ENCODE measurements around the gene TBL1X.

The TBL1X gene

GRCh38 chrX:9609499-9609898 lies 144.6 kb downstream of the TBL1X start:
- no peak for DNase-seq (ENCODE audit: extremely low spot score)
- no peak for TF ChIP-seq CTCF (IDR thresholded peaks at IDR 0.05; ENCODE audit: control extremely low read depth, extremely low read depth, low read depth, missing control alignments)
- CTCF ChIA-PET, result interaction anchor here (1.0 kb wide), 1 partner anchor 28 kb away, joined by 3 read pairs; no protein-coding TSS in a partner anchor
- POLR2A ChIA-PET, result no interaction called here

- CTCF ChIA-PET, result interaction anchor here (1.0 to 1.4 kb wide), 2 partner anchors 8 to 29 kb away, joined by 3 read pairs; no protein-coding TSS in a partner anchor
- POLR2A ChIA-PET, result no interaction called here
- DNase-seq (ENCODE audit: extremely low spot score), result no peak
- TF ChIP-seq CTCF (IDR thresholded peaks at IDR 0.05; ENCODE audit: control extremely low read depth, extremely low read depth, low read depth, missing control alignments), result no peak
These were observed 145.1 kb downstream of the TBL1X start for GRCh38 chrX:9609987-9610386.

GRCh38 chrX:9610771-9611392 lies 146.0 kb downstream of the TBL1X start:
- POLR2A ChIA-PET, result no interaction called here
- CTCF ChIA-PET, result interaction anchor here (1.4 kb wide), 1 partner anchor 9 kb away, joined by 3 read pairs; no protein-coding TSS in a partner anchor
- no peak for TF ChIP-seq CTCF (IDR thresholded peaks at IDR 0.05; ENCODE audit: control extremely low read depth, extremely low read depth, low read depth, missing control alignments)
- no peak for DNase-seq (ENCODE audit: extremely low spot score)

- no peak for TF ChIP-seq CTCF (IDR thresholded peaks at IDR 0.05; ENCODE audit: control extremely low read depth, extremely low read depth, low read depth, missing control alignments)
- ChIA-PET POLR2A (no interaction called here), CTCF (interaction anchor here (1.4 kb wide), 1 partner anchor 10 kb away, joined by 3 read pairs; no protein-coding TSS in a partner anchor)
- DNase-seq (ENCODE audit: extremely low spot score), result no peak
These were observed 146.7 kb downstream of the TBL1X start for GRCh38 chrX:9611436-9612145.

- ChIA-PET POLR2A (no interaction called here), CTCF (no interaction called here)
- no peak for TF ChIP-seq CTCF (IDR thresholded peaks at IDR 0.05; ENCODE audit: control extremely low read depth, extremely low read depth, low read depth, missing control alignments)
- no peak for DNase-seq (ENCODE audit: extremely low spot score)
These were observed 147.3 kb downstream of the TBL1X start for GRCh38 chrX:9612146-9612505.

- DNase-seq (ENCODE audit: extremely low spot score), result no peak
- POLR2A ChIA-PET, result no interaction called here
- CTCF ChIA-PET, result no interaction called here
- no peak for TF ChIP-seq CTCF (IDR thresholded peaks at IDR 0.05; ENCODE audit: control extremely low read depth, extremely low read depth, low read depth, missing control alignments)
These were observed 149.2 kb downstream of the TBL1X start for GRCh38 chrX:9614016-9614415.

All from GM10248 (cell line).